Measurements from ENCODE around the gene ALDH3A2.
"Not testable (repeated sequence)": the region's sequence is repeated elsewhere in the genome, so short reads cannot be mapped to it uniquely, and the experiment has no call there.

DNA sequence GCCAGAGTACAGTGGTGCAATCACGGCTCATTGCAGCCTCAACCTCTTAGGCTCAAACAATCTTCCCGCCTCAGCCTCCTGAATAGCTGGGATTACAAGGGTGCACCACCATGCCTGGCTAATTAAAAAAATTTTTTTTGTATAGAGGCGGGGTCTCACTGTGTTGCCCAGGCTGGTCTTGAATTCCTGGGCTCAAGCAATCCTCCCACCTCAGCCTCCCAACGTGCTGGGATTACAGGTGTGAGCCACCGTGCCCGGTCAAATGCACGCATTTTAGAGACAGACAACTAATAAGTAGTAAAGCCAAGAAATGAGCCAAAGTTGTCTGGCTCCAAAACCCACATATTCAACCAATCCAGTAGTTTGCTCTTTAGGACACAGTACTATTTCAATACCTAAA lies 21.1 kb downstream of the ALDH3A2 start:
- TF ChIP-seq, protein P1, sequence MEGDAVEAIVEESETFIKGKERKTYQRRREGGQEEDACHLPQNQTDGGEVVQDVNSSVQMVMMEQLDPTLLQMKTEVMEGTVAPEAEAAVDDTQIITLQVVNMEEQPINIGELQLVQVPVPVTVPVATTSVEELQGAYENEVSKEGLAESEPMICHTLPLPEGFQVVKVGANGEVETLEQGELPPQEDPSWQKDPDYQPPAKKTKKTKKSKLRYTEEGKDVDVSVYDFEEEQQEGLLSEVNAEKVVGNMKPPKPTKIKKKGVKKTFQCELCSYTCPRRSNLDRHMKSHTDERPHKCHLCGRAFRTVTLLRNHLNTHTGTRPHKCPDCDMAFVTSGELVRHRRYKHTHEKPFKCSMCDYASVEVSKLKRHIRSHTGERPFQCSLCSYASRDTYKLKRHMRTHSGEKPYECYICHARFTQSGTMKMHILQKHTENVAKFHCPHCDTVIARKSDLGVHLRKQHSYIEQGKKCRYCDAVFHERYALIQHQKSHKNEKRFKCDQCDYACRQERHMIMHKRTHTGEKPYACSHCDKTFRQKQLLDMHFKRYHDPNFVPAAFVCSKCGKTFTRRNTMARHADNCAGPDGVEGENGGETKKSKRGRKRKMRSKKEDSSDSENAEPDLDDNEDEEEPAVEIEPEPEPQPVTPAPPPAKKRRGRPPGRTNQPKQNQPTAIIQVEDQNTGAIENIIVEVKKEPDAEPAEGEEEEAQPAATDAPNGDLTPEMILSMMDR (IDR thresholded peaks at IDR 0.05), result not testable (repeated sequence)
- TF ChIP-seq POLR2A (IDR thresholded peaks at IDR 0.05), result not testable (repeated sequence)

All from testis (tissue), 2 donors.